Stimulated activated CD8-positive, alpha-beta memory T cell treated with anti-CD3 and anti-CD28 coated beads, Interleukin-4, amount 100 ng/mL, for 1 hour (primary cell): ENCODE results near the gene ARHGEF35.
"Not testable (repeated sequence)": the region's sequence is repeated elsewhere in the genome, so short reads cannot be mapped to it uniquely, and the experiment has no call there.

Source experiments
- DNase-seq, 2 donors: peaks; one replicate each; pipeline ENCODE4 v3.0.0-alpha.2; 2020; ENCODE audit warnings: low read depth in 2 of 2, low spot score in 1 of 2

The ARHGEF35 gene

DNA sequence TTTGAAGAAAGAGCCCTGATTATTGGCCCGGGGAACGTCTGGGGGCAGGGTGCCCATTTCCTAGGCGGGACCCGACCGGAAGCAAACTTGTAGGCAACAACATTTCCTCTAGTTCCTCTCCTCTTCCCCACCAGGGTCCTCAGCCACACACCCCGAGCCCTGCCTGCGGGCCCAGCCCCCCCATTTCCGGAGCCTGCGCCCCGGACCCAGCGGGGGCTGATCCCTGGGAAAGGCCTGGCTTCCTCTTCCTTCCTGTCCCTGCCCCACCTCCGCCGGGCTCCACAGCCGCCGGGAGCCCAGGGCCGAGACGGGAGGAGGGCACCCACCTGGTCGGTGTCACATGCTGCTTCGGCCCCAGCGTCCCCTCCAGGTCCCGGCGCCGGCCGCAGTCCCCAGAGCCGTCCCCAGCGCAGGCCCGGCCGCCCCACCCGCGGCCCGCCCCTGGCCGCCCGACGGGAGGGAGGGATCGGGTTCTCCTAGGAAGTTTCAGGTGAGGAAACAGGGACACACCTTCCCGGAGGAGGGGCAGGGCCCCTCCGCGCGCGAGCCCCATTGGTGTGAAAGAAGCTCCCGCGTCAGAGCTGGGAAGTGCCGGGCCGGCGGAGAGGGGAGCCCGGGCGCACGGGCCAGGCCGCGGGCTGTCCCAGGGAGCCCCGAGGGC is at the start of gene ARHGEF35:
ARHGEF35 (minus strand) TSS at position 622 of the 661 bp plus-strand sequence. CDS start 7,450 bp downstream, outside the sequence.
- not testable (repeated sequence) for DNase-seq

GRCh38 chr7:144245372-144245771 is 49.7 kb upstream of the ARHGEF35 start:
- DNase-seq = not testable (repeated sequence)

GRCh38 chr7:144239365-144239764 is 43.7 kb upstream of the ARHGEF35 start, which contains the start of gene OR2A42:
OR2A42 (minus strand) TSS chr7:144239605; CDS start chr7:144232843, 6,762 bp downstream.
- DNase-seq = not testable (repeated sequence)

- DNase-seq = not testable (repeated sequence)
Observed at GRCh38 chr7:144238530-144239082, 43.0 kb upstream of the ARHGEF35 start.

- DNase-seq = not testable (repeated sequence)
Observed at GRCh38 chr7:144233039-144233438, 37.4 kb upstream of the ARHGEF35 start.

DNA sequence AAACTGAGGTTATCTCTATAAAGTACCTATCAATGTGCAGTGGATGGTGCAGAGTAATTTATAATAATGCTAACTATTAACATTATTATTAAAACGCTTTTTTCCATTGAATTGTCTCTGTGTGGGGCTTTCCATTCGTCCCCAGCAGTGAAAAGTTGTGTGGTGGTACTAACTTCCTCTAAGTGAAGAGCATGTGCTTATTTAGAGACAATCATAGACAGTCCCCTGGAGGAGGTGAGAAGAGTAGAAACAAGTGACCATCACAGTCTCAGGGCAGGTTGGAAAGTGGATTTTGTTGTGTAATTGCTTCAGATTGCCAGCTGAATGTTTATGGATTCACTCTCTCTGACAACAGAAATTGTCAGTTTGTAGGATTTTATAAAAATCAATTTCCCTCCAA is 35.4 kb upstream of the ARHGEF35 start:
- not testable (repeated sequence) for DNase-seq

GRCh38 chr7:144228810-144229209 is 33.2 kb upstream of the ARHGEF35 start:
- DNase-seq = not testable (repeated sequence)

DNA sequence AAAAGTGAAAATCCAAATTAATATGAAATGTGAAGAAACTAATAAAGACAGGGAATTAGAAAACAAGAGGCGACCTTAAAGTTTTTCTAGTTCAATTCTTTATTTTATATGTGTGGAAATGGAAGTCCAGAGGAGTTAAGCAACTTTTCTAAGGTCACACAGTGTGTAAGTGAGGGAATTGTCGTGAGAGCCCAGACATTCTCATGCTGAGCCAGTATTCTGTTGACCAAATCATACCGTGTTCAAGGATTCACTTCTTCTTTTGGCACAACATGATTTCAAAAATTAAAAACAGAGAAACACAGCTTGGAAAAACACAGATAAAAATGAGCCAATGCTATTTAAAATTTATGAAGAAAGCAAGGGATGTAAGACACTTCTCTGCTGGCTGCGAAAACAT is 31.2 kb upstream of the ARHGEF35 start:
- not testable (repeated sequence) for DNase-seq

GRCh38 chr7:144223675-144224074 is 28.0 kb upstream of the ARHGEF35 start:
- DNase-seq = not testable (repeated sequence)

DNA sequence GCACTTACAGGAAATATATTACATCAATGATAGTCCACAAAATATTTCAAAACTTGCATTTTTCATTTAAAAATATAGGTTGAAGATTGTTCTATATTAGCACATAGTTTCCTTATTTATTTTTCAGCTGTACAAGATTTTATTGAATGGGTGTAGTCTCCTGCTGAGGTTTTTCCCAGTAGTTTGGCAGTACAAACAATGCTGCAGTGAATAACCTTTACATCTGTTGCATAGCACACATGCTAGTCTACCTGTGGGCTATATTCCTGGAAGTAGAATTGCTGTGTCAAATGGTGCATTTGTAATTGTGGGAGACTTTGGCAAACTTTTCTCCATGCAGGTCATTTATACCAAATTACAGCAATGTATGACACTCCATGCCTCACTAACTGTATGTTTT is 24.9 kb upstream of the ARHGEF35 start:
- not testable (repeated sequence) for DNase-seq

- DNase-seq = not testable (repeated sequence)
Observed at GRCh38 chr7:144219149-144219548, 23.5 kb upstream of the ARHGEF35 start.

DNA sequence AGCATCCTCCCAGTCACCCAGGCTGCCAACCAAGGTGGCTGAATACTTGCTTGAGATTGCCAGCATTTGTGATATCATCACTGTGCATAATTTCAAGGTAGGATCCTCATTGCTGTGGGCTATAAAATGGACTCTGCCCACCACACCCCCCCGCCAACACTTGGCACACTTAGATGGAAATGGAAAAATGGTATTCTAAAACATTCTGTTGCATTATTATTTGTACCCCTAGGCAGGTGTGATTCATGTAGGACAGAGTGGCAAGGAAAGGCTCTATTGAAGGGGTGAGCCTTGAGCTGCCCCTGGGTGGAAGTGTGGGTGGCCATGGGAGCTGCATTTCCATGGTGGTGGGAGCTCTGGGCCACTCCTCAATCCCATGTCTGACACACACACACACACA is 22.9 kb upstream of the ARHGEF35 start:
- DNase-seq = not testable (repeated sequence)

DNA sequence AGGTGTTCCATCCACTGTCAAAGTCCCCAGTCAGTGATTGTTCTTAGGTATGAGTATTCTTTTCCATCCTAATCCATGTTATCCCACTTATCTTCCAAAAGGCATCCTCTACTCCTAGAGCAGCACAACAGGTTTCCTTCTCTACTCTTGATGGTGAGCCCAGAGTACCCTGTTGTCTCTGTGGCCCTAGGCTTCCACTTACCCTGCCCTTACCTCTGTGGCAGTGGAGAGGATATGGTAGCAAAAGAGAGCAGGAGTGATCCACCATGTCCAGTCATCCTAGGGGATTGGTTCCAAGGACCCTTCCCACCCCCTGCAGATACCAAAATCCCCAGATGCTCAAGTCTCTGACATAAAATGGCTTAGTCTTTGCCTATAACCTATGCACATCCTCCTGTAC is 21.6 kb upstream of the ARHGEF35 start:
- not testable (repeated sequence) for DNase-seq

DNA sequence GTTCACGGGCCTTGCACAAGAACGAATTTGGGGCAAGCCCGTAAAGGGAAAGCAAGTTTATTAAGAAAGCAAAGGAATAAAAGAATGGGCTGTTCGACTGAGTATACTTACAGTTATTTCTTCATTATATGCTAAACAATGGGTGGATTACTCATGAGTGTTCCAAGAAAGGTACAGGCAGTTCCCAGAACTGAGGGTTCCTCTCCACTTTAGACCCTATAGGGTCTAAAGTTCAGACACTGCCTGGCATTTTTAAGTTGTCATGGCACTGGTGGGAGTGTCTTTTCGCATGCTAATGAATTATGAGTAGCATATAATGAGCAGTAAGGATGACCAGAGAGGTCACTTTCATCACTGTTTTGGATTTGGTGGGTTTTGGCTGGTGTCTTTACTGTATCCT is 9.7 kb upstream of the ARHGEF35 start:
- DNase-seq = not testable (repeated sequence)

- not testable (repeated sequence) for DNase-seq
Observed at GRCh38 chr7:144203086-144203485, 7.5 kb upstream of the ARHGEF35 start.

DNA sequence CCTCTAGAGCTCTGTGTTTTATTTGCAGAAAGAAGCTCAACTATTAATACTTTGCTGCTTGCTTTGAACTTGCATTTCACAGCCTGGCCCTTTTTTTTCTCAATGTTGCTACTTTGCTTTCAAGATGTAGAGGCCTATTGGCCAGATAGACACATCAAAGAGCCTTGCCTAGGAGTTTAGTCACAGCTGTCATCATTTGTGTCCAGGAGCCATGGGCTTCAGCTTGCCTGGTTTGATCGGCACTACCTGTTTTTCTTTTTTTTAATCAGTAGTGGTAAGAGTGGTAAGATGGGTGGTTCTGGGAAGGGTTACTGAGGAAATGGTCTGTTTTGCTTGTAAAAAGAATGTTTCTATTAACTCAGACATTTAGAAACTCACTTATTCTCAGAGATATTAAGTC is 6.3 kb upstream of the ARHGEF35 start:
- DNase-seq = not testable (repeated sequence)

DNA sequence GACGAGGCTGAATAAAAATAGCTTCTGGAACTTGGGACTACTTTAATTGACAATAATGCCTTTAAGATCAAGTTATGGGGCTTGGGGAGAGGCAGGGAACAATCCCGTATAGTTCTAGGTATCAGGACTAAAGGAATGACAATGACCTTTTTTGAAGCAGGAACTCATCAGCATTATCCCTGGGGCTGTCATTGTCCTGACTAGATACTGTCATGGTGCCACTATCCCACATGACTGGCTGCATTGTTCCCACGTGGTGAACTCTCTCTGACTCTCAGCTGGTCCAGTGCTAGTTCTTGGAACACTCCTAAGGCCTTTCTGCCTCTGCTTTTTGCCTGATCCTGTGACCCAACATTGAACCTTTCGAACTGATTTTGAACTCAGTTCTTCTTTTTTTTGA is 3.3 kb upstream of the ARHGEF35 start:
- DNase-seq = not testable (repeated sequence)

DNA sequence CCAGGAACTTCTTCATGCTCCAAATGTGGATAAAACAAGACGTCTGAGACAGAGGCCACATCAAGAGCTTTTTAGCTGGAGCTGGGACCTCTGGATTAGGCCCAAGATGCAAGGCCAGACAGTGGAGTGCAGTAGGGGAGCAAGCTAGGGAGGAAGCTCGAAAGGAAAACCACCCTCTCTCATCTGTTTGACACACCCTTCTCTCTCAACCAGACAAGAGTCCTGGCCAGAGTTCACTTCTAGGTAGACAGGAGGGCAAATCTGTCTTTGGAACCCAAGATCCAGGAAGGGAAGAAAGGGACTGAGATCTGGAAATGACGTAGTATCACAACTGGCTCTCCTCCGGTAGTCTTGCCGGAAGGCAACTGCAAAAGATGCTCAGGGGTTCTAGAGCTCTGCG is 1.2 kb downstream of the ARHGEF35 start:
- DNase-seq = not testable (repeated sequence)

DNA sequence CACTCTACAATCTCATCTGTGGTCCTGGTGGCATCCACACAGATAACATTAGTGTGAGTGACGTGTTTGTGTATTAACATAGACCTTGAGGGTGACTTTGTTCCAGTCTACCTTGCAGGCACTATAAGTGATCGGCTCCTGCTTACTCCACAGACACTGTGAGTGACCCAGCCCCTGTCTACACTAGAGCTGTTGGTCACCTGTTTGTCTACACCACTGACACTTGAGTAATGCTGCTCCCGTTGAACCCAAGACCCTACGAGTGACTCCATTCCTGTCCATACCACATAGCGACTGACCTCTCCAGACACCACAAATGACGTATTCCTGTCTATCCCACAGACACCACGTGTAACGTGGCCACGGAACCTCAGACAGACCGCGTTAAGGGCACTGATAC is 1.9 kb downstream of the ARHGEF35 start:
- not testable (repeated sequence) for DNase-seq

DNA sequence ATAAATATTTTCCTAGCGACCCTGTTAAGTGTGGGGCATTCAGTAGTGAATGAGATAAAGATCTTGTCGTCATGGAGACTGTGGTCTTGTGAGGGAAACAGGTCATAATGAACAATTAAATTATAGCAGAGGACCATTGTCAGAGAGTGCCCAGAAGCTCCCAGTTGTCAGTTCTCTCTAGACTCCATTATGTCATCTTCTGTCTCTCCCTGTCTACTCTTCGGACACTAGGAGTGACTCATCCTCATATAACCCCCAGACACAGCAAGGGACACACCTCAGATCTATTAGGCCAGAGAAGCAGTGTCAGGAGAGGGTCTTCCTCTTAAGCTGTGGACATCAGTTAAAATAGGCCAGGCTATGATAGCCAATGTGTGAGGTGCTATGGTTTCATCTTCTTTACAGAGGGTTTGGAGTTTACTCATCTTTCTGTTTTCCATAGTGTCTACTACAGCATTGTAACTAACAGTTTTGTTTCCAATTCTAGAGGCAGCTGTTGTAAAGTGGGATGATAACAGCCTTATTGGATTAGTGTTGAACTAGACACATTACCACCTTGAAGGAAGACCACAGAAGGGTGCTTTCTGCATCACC is 7.0 kb downstream of the ARHGEF35 start:
- not testable (repeated sequence) for DNase-seq

- not testable (repeated sequence) for DNase-seq
Observed at GRCh38 chr7:144187848-144188247, 7.8 kb downstream of the ARHGEF35 start.

DNA sequence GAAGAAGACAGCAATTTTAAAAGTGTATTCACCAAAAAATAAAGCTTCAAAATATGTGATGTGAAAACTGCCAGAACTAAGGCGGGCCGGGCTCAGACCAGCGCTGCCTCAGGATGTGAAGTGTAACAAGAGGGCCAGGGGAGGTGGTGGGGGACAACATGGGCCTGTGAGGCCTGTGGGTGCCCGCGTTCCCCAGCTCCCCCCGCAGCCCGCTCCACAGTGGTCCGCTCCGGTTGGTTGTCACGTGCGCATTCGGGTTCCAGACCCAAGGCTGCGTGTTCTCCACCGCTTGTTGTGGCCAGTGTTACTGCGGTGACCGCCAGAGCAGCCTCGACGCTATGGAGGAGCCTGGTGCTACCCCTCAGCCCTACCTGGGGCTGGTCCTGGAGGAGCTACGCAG is 12.5 kb downstream of the ARHGEF35 start, which contains the start of gene CTAGE4:
CTAGE4 (plus strand) TSS at position 301 of the 400 bp plus-strand sequence; CDS start at position 339, 38 bp downstream.
- not testable (repeated sequence) for DNase-seq
